ENCODE data around the gene FXYD6. TPM values are rescaled to one million over a fixed set of nuclear protein-coding genes. Genes with fewer than 3 reads are reported as not detected.

Gene FXYD6
- total RNA-seq, 1 donor from 2014 or later, result not detected

DNA sequence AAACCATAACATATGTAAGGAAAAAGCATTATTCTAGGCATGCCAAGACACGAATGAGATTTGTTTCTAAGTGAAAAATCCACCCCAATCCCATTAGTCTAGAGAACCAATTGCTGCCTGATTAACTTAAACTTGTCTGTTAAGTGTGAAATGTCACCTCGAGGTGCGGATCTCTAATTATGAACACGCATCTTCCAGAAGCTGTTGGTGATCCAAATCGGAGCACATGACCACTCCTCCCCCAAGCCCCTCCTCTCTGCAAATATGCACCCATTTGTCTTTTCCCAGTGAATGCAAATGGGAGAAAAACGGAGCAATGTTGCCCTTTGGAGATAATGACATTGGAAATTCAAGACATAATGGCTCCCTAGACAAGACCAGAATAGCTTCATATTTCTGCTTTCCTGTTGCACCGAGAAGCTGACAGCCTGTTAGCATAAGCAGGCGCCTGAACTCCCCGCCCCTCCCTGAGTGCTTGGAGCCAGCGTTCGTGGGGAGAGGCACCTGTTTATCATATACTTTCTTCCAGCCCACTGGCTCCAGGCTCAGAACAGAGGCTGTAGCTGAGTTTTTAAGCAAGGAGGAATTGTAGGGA lies 6.0 kb upstream of the FXYD6 start:
- no peak for TF ChIP-seq CTCF (IDR thresholded peaks at IDR 0.05)
- no peaks in the 10 kb centered on the region for H3K9me3 Mint-ChIP-seq
- no peaks in the 10 kb centered on the region for H3K36me3 Mint-ChIP-seq (ENCODE audit: low read depth)
- H3K27me3 Mint-ChIP-seq, result peaks cover 59% of the 10 kb centered on the region
- ATAC-seq (ENCODE audit: low read depth), result no peak
- no peak overlapping the region for H3K27ac Mint-ChIP-seq
- CTCF ChIA-PET, result no interaction called here
- intact Hi-C loops (cut with micrococcal nuclease), result no loop called here
- POLR2A ChIA-PET, result no interaction called here
- H3K4me3 Mint-ChIP-seq, result no peak overlapping the region
- no peaks in the 10 kb centered on the region for H3K4me1 Mint-ChIP-seq
- DNase-seq, result no peak

DNA sequence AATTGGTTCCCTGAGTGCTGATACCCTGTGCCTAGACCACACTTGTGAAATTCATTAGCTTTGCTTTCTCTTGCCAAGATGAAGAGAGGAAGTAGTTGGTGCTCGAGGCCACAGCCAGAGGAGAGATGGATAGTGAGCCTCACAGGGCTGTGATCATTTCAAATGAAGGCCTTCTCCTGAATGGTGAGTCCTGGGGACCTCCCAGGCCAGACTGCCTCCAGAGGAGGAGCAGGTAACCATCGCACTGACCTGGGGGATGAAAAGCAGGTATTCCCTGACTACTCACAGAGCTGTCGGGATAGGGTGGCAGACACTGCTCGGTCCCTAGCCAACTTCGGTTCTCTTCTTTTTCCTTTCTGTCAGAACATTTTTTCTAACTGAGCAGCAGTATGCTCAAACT lies 4.8 kb upstream of the FXYD6 start:
- ChIA-PET CTCF (interaction anchor here (0.6 kb wide), 1 partner anchor 317 kb away, joined by 3 read pairs; no protein-coding TSS in a partner anchor), POLR2A (interaction anchor here (0.8 kb wide), 1 partner anchor 50 kb away, joined by 3 read pairs; no protein-coding TSS in a partner anchor)
- Mint-ChIP-seq H3K27me3 (peaks cover 64% of the 10 kb centered on the region), H3K4me1 (peaks cover 5% of the 10 kb centered on the region), H3K36me3 (ENCODE audit: low read depth) (no peaks in the 10 kb centered on the region), H3K9me3 (no peaks in the 10 kb centered on the region), H3K4me3 (no peak overlapping the region), H3K27ac (no peak overlapping the region)
- no peak for TF ChIP-seq CTCF (IDR thresholded peaks at IDR 0.05)
- DNase-seq (no peak), ATAC-seq (ENCODE audit: low read depth) (no peak)
- intact Hi-C loops (cut with micrococcal nuclease), result no loop called here

DNA sequence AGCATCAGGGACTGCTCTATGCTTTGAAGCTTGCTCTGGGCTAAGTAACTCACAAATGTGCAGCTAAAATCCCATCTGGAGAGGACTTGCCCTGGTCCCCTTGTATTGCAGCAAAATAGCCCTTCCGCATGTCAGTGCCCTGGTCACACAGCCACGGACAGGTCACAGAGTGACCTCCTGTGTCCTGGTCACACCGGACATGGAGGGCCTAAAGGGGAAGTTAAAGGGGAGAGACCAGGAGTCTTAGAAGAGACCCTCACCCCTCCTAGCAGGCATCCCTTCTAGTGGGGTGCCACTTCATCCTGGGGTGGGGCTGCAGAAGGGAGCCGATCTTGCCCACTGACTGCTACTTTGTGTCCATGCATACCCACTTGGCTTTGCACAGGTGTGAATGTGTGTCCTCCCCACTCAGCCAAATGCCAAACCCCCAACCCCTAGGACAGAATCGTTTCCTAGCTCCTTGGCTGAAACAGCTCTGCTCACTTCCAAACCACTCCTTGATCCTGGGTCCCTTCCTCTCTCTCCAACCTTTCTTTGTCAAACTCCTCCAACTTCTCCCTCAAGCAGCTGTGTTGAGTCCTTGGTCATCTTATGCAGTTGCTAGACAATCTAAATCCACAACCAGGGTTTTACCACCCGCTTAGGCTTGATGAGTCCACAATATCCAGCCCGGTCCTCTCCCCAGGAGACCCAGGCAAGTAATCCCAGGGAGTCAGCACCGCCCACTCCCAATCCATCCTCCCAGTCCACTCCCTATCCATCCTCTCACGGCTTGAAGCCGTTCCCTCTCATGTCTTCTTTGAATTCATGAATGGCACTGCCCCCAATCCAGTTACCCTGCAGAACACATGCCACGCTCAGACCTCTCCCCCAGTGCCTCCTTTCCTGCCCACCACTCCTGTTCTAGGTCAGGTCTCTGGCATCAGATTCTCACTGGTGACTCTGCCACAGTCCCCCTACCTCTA lies 3.3 kb upstream of the FXYD6 start:
- peaks cover 66% of the 10 kb centered on the region for H3K27me3 Mint-ChIP-seq
- H3K9me3 Mint-ChIP-seq, result no peaks in the 10 kb centered on the region
- TF ChIP-seq CTCF (IDR thresholded peaks at IDR 0.05), result no peak
- H3K27ac Mint-ChIP-seq, result no peak overlapping the region
- DNase-seq, result no peak
- intact Hi-C loops (cut with micrococcal nuclease), result no loop called here
- ChIA-PET CTCF (no interaction called here), POLR2A (no interaction called here)
- no peaks in the 10 kb centered on the region for H3K36me3 Mint-ChIP-seq (ENCODE audit: low read depth)
- peaks cover 16% of the 10 kb centered on the region for H3K4me1 Mint-ChIP-seq
- H3K4me3 Mint-ChIP-seq, result no peak overlapping the region
- ATAC-seq (ENCODE audit: low read depth), result no peak

DNA sequence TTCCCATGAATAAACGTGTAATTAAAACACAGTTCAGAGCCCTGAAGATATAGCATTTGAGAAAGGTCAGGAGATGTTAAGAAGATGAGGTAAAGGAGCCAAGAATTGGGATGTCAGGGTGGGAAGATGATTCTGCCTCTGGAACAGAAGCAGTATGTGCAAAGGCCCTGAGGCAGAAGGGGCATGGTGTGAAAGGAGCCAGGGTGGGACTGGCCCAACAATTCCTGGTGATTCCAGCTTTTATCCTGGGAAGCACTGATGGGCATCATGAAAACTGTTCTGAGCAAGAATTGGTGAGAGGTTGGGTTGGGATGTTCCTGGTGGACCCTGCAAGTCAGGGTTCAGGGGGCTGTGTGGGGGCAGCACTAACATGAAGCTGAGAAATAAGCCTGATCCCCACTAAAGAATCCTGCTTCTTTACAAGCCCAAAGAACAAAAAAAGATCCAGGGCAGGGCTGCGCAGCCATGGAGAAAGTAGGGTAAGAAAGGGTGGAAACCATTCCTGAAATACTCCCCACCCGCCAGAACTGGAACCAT lies 2.5 kb upstream of the FXYD6 start:
- ChIA-PET POLR2A (no interaction called here), CTCF (no interaction called here)
- no peak overlapping the region for H3K27ac Mint-ChIP-seq
- no peak for ATAC-seq (ENCODE audit: low read depth)
- DNase-seq, result no peak
- peaks cover 21% of the 10 kb centered on the region for H3K4me1 Mint-ChIP-seq
- no peak for TF ChIP-seq CTCF (IDR thresholded peaks at IDR 0.05)
- H3K9me3 Mint-ChIP-seq, result no peaks in the 10 kb centered on the region
- H3K27me3 Mint-ChIP-seq, result peaks cover 69% of the 10 kb centered on the region
- no peaks in the 10 kb centered on the region for H3K36me3 Mint-ChIP-seq (ENCODE audit: low read depth)
- intact Hi-C loops (cut with micrococcal nuclease), result no loop called here
- H3K4me3 Mint-ChIP-seq, result no peak overlapping the region

DNA sequence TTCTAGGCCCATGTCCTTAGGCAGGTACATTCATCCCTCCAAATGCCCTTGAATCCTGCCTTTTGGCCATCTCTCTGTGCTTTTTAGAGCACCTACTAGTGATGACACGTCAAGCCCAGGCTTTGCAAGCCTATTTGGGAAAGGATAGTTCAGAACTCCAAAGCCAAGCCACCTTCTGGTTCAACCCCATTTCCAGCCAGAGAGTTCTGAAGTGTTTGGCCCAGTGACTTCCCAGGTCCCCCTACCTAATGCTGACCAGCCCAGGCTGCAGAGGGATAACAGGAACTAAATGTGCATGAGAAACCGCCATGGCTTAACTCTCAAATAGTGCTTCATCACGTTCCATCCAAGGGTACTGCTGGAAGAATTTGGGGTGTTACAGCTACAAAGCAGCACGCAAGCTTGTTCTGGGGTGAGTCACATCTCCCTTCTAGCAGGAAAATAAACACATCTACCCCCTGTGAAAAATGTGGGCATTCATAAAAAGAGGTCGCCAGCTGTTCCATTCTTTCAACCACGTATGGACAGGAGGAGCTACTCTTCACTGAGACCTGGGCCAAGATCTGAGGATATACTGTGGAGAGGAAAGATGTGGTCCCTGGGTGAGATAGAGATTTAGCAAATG lies 2.0 kb upstream of the FXYD6 start:
- CTCF ChIA-PET, result no interaction called here
- H3K36me3 Mint-ChIP-seq (ENCODE audit: low read depth), result no peaks in the 10 kb centered on the region
- peaks cover 23% of the 10 kb centered on the region for H3K4me1 Mint-ChIP-seq
- no peak overlapping the region for H3K4me3 Mint-ChIP-seq
- intact Hi-C loops (cut with micrococcal nuclease), result no loop called here
- no peak for ATAC-seq (ENCODE audit: low read depth)
- POLR2A ChIA-PET, result no interaction called here
- DNase-seq, result no peak
- H3K27me3 Mint-ChIP-seq, result peaks cover 71% of the 10 kb centered on the region
- no peaks in the 10 kb centered on the region for H3K9me3 Mint-ChIP-seq
- TF ChIP-seq CTCF (IDR thresholded peaks at IDR 0.05), result no peak
- no peak overlapping the region for H3K27ac Mint-ChIP-seq
